GM12878 (cell line): ENCODE measurements around the gene SSBP4. TPM values are rescaled to one million over a fixed set of nuclear protein-coding genes. Genes with fewer than 3 reads are reported as not detected.

Experiments used
- BCLAF1 ChIP-seq: fragments of 450-650 bp; IDR thresholded peaks from 2 replicates; pipeline ENCODE4 v1.6.1; 2017; ENCODE audit warnings: antibody characterized with exemption, mild to moderate bottlenecking, moderate library complexity
- BRCA1 ChIP-seq: IDR thresholded peaks from 2 replicates; pipeline ENCODE4 v1.6.1; 2011; ENCODE audit warnings: low read depth, low read length, improper control_type of control experiment
- EP300 ChIP-seq, 2 experiments: fragments of 150-350 bp in 1 of 2; IDR thresholded peaks; 2 replicates each; pipeline ENCODE4 v1.6.1; 2011 to 2012; ENCODE audit warnings: low read depth in 2 of 2, low read length in 2 of 2, borderline replicate concordance in 1 of 2, improper control_type of control experiment in 1 of 2, inconsistent platforms in 1 of 2; ENCODE audit not compliant: control insufficient read depth in 1 of 2
- KLF5 ChIP-seq: fragments of 450-650 bp; IDR thresholded peaks from 2 replicates; pipeline ENCODE4 v1.6.1; 2014; ENCODE audit warnings: mild to moderate bottlenecking; ENCODE audit not compliant: partially characterized antibody
- NFYA ChIP-seq: IDR thresholded peaks from 2 replicates; pipeline ENCODE4 v1.6.1; 2011; ENCODE audit warnings: low read depth, mild to moderate bottlenecking, low read length, improper control_type of control experiment, borderline replicate concordance
- NR2F1 ChIP-seq: fragments of 450-650 bp; conservative IDR thresholded peaks from 2 replicates; pipeline ENCODE4 v1.6.1; 2017; ENCODE audit warnings: mild to moderate bottlenecking
- TCF12 ChIP-seq: IDR thresholded peaks from 2 replicates; pipeline ENCODE4 v1.6.1; 2011; ENCODE audit warnings: low read depth, mild to moderate bottlenecking, low read length
- microRNA-seq: library from miRNA; unstranded; fragments of <30 nt; microRNA quantifications from one replicate; pipeline ENCODE4, GENCODE V29; 2018
- polyA plus RNA-seq, 11 experiments: library from polyadenylated mRNA; depleted of rRNA in 4 of 11; unstranded in 6 of 11; stranded (reverse) in 5 of 11; fragments of >200 nt; fragmentation: Nextera tagmentation in 4 of 11; fragmentation: Illumina TruSeq in 1 of 11; extraction: Ambion mirVana in 4 of 11; extraction: Trizol in 1 of 11; gene quantifications; 1 replicate in 1 of 11; 2 replicates in 10 of 11; pipeline versions ENCODE4 v1.2.1 to v1.2.3, GENCODE V29; 2011 to 2016; ENCODE audit warnings: inconsistent platforms in 2 of 11, missing spikeins in 2 of 11, low read depth in 1 of 11
- small RNA-seq: library from RNA; depleted of rRNA; stranded (forward); fragments of <200 nt; gene quantifications from one replicate; pipeline ENCODE3, GENCODE V24; 2014
- total RNA-seq, 4 experiments: library from RNA; depleted of rRNA in 3 of 4; stranded (reverse); fragments of >200 nt in 3 of 4; fragmentation: Illumina TruSeq in 1 of 4; extraction: Trizol in 1 of 4; gene quantifications; 2 replicates each; pipeline versions ENCODE4 v1.2.1 to v1.2.3, GENCODE V29; 2013 to 2021
- TF ChIP-seq, protein P1 (sequence below): IDR thresholded peaks from 2 replicates; pipeline ENCODE4 v1.6.1; 2012; ENCODE audit warnings: low read depth, low read length, improper control_type of control experiment

The SSBP4 gene
- total and polyA plus RNA-seq, 10 of the 15 experiments (the other 5 are each of a cell fraction or from before 2014, with no cell fraction given): 0.37 to 150 (median 38.9) TPM

DNA sequence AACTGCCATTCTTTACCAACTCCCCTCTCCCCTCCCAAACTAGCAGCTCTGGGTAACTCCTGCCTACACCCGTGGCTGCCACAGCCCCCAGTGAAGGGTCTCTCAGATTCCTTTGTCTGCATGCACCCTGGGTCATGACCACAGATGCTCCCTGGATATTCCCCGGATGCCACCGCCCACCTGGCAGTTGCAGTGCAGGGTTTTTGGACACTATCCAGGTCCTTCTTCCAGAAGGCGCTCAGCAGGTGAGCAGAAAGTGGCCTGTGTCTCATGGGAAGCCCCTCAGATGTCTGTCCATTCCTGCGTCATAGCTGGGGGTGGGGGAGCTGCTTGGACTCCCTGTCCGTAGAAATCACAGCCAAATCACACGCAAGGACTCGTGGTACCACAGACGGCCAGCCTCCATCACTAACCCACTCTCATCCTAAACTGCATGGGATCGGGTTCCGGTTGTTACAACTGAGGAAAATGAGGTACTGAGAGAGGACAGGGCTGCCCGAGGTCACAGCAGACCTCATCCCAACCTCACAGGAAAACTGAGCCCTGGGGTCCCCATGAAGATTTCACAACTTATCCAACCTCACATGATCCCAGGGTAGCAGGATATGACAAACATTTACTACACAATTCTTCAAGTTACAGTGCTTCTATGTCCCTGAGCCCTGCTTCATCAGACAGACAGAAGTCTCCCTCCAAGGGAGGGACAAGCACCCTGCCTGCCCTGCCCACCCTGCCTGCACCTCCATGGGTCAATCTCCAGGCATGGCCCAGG lies 64.1 kb downstream of the SSBP4 start (continued):
- no peak for TF ChIP-seq NR2F1
- no peak for TF ChIP-seq BCLAF1
- no peak for TF ChIP-seq NFYA
- TF ChIP-seq EP300 (IDR thresholded peaks at IDR 0.05; ENCODE audit: borderline replicate concordance in 1 of 2, control insufficient read depth in 1 of 2, low read depth in 2 of 2, low read length in 2 of 2): no peak
- TF ChIP-seq, protein P1, sequence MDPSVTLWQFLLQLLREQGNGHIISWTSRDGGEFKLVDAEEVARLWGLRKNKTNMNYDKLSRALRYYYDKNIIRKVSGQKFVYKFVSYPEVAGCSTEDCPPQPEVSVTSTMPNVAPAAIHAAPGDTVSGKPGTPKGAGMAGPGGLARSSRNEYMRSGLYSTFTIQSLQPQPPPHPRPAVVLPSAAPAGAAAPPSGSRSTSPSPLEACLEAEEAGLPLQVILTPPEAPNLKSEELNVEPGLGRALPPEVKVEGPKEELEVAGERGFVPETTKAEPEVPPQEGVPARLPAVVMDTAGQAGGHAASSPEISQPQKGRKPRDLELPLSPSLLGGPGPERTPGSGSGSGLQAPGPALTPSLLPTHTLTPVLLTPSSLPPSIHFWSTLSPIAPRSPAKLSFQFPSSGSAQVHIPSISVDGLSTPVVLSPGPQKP: no peak
- TF ChIP-seq KLF5: no peak
- no peak for TF ChIP-seq BRCA1
- no peak for TF ChIP-seq TCF12
- TF ChIP-seq, all 136 proteins: peak for 0

Small RNA genes within 50 kb of the gene (microRNA-seq; reads per million reads assigned to microRNA genes)
- not detected for gene MIR3189

Small RNA genes within 50 kb of the gene (small RNA-seq; reads per million reads assigned to genes)
- gene MIR3189: not detected

Other genes starting within 250 kb of the SSBP4 start
Only the 7 nearest of the 19 such genes appear.
- 430 and 457 TPM in 2 replicates for gene LSM4, start 96.3 kb upstream of the SSBP4 start, total RNA-seq (2014; rRNA removed)
- 163 and 186 TPM in 2 replicates for gene LSM4, start 96.3 kb upstream of the SSBP4 start, total RNA-seq (2014; rRNA removed; fragmentation: Illumina TruSeq; extraction: Trizol)
- gene LSM4, start 96.3 kb upstream of the SSBP4 start, total RNA-seq (2021): 248 and 251 TPM in 2 replicates
- gene LSM4, start 96.3 kb upstream of the SSBP4 start, polyA plus RNA-seq (2011; rRNA removed): 95.6 and 140 TPM in 2 replicates
- 59.2 and 86.6 TPM in 2 replicates for gene LSM4, start 96.3 kb upstream of the SSBP4 start, polyA plus RNA-seq (2014; fragmentation: Illumina TruSeq; extraction: Trizol)
- gene LSM4, start 96.3 kb upstream of the SSBP4 start, polyA plus RNA-seq (2014; fragmentation: Nextera tagmentation; extraction: Ambion mirVana): 10 to 100 TPM; 12.6 to 38.2 TPM
- gene LSM4, start 96.3 kb upstream of the SSBP4 start, polyA plus RNA-seq (2014; rRNA removed): 439 and 477 TPM in 2 replicates
- gene LSM4, start 96.3 kb upstream of the SSBP4 start, polyA plus RNA-seq (2016; fragmentation: Nextera tagmentation; extraction: Ambion mirVana): 100 to 1,000 TPM; 628 to 652 TPM
- 14.6 and 15.5 TPM in 2 replicates for gene PGPEP1, start 78.8 kb upstream of the SSBP4 start, total RNA-seq (2014; rRNA removed)
- gene PGPEP1, start 78.8 kb upstream of the SSBP4 start, total RNA-seq (2014; rRNA removed; fragmentation: Illumina TruSeq; extraction: Trizol): 22.8 and 25.1 TPM in 2 replicates
- gene PGPEP1, start 78.8 kb upstream of the SSBP4 start, total RNA-seq (2021): 37.9 and 39.4 TPM in 2 replicates
- gene PGPEP1, start 78.8 kb upstream of the SSBP4 start, polyA plus RNA-seq (2011; rRNA removed): 21.4 and 33.7 TPM in 2 replicates
- gene PGPEP1, start 78.8 kb upstream of the SSBP4 start, polyA plus RNA-seq (2014; fragmentation: Illumina TruSeq; extraction: Trizol): 11.3 and 14.4 TPM in 2 replicates
- gene PGPEP1, start 78.8 kb upstream of the SSBP4 start, polyA plus RNA-seq (2014; fragmentation: Nextera tagmentation; extraction: Ambion mirVana): 10 to 100 TPM; 13.8 to 13.9 TPM
- 18.2 and 20.7 TPM in 2 replicates for gene PGPEP1, start 78.8 kb upstream of the SSBP4 start, polyA plus RNA-seq (2014; rRNA removed)
- 10 to 100 TPM; 15.9 to 20.5 TPM for gene PGPEP1, start 78.8 kb upstream of the SSBP4 start, polyA plus RNA-seq (2016; fragmentation: Nextera tagmentation; extraction: Ambion mirVana)
- 1.4 and 1.8 TPM in 2 replicates for gene GDF15, start 33.2 kb upstream of the SSBP4 start, total RNA-seq (2014; rRNA removed)
- 0.31 and 0.60 TPM in 2 replicates for gene GDF15, start 33.2 kb upstream of the SSBP4 start, total RNA-seq (2014; rRNA removed; fragmentation: Illumina TruSeq; extraction: Trizol)
- gene GDF15, start 33.2 kb upstream of the SSBP4 start, total RNA-seq (2021): 1.6 and 2.2 TPM in 2 replicates
- 0.22 and 0.46 TPM in 2 replicates for gene GDF15, start 33.2 kb upstream of the SSBP4 start, polyA plus RNA-seq (2011; rRNA removed)
- gene GDF15, start 33.2 kb upstream of the SSBP4 start, polyA plus RNA-seq (2014; fragmentation: Illumina TruSeq; extraction: Trizol): 0.29 and 0.92 TPM in 2 replicates
- under 1 TPM in 1 of 2 experiments, not detected in 1; 0.11 TPM for gene GDF15, start 33.2 kb upstream of the SSBP4 start, polyA plus RNA-seq (2014; fragmentation: Nextera tagmentation; extraction: Ambion mirVana)
- gene GDF15, start 33.2 kb upstream of the SSBP4 start, polyA plus RNA-seq (2014; rRNA removed): 1.4 and 1.6 TPM in 2 replicates
- gene GDF15, start 33.2 kb upstream of the SSBP4 start, polyA plus RNA-seq (2016; fragmentation: Nextera tagmentation; extraction: Ambion mirVana): 1 to 10 TPM; 2.8 to 3.6 TPM
- gene LRRC25, start 21.8 kb upstream of the SSBP4 start, total RNA-seq (2014; rRNA removed): 2.5 and 2.9 TPM in 2 replicates
- gene LRRC25, start 21.8 kb upstream of the SSBP4 start, total RNA-seq (2014; rRNA removed; fragmentation: Illumina TruSeq; extraction: Trizol): 1.1 TPM in 2 replicates
- gene LRRC25, start 21.8 kb upstream of the SSBP4 start, total RNA-seq (2021): 2.7 TPM in 2 replicates
- 0.19 and 0.38 TPM in 2 replicates for gene LRRC25, start 21.8 kb upstream of the SSBP4 start, polyA plus RNA-seq (2011; rRNA removed)
- gene LRRC25, start 21.8 kb upstream of the SSBP4 start, polyA plus RNA-seq (2014; fragmentation: Illumina TruSeq; extraction: Trizol): 1.00 and 1.3 TPM in 2 replicates
- gene LRRC25, start 21.8 kb upstream of the SSBP4 start, polyA plus RNA-seq (2014; fragmentation: Nextera tagmentation; extraction: Ambion mirVana): under 1 TPM; 0.50 to 0.53 TPM
- gene LRRC25, start 21.8 kb upstream of the SSBP4 start, polyA plus RNA-seq (2014; rRNA removed): 2.1 and 2.7 TPM in 2 replicates
- gene LRRC25, start 21.8 kb upstream of the SSBP4 start, polyA plus RNA-seq (2016; fragmentation: Nextera tagmentation; extraction: Ambion mirVana): 1 to 10 TPM; 1.2 to 1.6 TPM
- gene ISYNA1, start 18.7 kb downstream of the SSBP4 start, total RNA-seq (2014; rRNA removed): 9.9 and 12.3 TPM in 2 replicates
- gene ISYNA1, start 18.7 kb downstream of the SSBP4 start, total RNA-seq (2014; rRNA removed; fragmentation: Illumina TruSeq; extraction: Trizol): 4.9 and 5.3 TPM in 2 replicates
- gene ISYNA1, start 18.7 kb downstream of the SSBP4 start, total RNA-seq (2021): 37.0 and 38.8 TPM in 2 replicates
- gene ISYNA1, start 18.7 kb downstream of the SSBP4 start, polyA plus RNA-seq (2011; rRNA removed): 0.78 and 1.9 TPM in 2 replicates
- gene ISYNA1, start 18.7 kb downstream of the SSBP4 start, polyA plus RNA-seq (2014; fragmentation: Illumina TruSeq; extraction: Trizol): 2.5 and 3.8 TPM in 2 replicates
- gene ISYNA1, start 18.7 kb downstream of the SSBP4 start, polyA plus RNA-seq (2014; fragmentation: Nextera tagmentation; extraction: Ambion mirVana): 1 to 10 TPM; 2.8 to 6.3 TPM
- 33.0 and 37.8 TPM in 2 replicates for gene ISYNA1, start 18.7 kb downstream of the SSBP4 start, polyA plus RNA-seq (2014; rRNA removed)
- 10 to 100 TPM; 12.0 to 12.5 TPM for gene ISYNA1, start 18.7 kb downstream of the SSBP4 start, polyA plus RNA-seq (2016; fragmentation: Nextera tagmentation; extraction: Ambion mirVana)
- 11.7 and 13.1 TPM in 2 replicates for gene ELL, start 102.7 kb downstream of the SSBP4 start, total RNA-seq (2014; rRNA removed)
- gene ELL, start 102.7 kb downstream of the SSBP4 start, total RNA-seq (2014; rRNA removed; fragmentation: Illumina TruSeq; extraction: Trizol): 3.8 and 5.1 TPM in 2 replicates
- gene ELL, start 102.7 kb downstream of the SSBP4 start, total RNA-seq (2021): 19.7 and 25.0 TPM in 2 replicates
- gene ELL, start 102.7 kb downstream of the SSBP4 start, polyA plus RNA-seq (2011; rRNA removed): 2.4 and 4.6 TPM in 2 replicates
- gene ELL, start 102.7 kb downstream of the SSBP4 start, polyA plus RNA-seq (2014; fragmentation: Illumina TruSeq; extraction: Trizol): 0.87 and 3.6 TPM in 2 replicates
- under 1 TPM; 0.91 to 0.98 TPM for gene ELL, start 102.7 kb downstream of the SSBP4 start, polyA plus RNA-seq (2014; fragmentation: Nextera tagmentation; extraction: Ambion mirVana)
- 13.8 and 16.8 TPM in 2 replicates for gene ELL, start 102.7 kb downstream of the SSBP4 start, polyA plus RNA-seq (2014; rRNA removed)
- gene ELL, start 102.7 kb downstream of the SSBP4 start, polyA plus RNA-seq (2016; fragmentation: Nextera tagmentation; extraction: Ambion mirVana): 10 to 100 TPM; 21.2 to 21.6 TPM
- 157 and 192 TPM in 2 replicates for gene FKBP8, start 124.2 kb downstream of the SSBP4 start, total RNA-seq (2014; rRNA removed)
- 59.8 and 66.4 TPM in 2 replicates for gene FKBP8, start 124.2 kb downstream of the SSBP4 start, total RNA-seq (2014; rRNA removed; fragmentation: Illumina TruSeq; extraction: Trizol)
- gene FKBP8, start 124.2 kb downstream of the SSBP4 start, total RNA-seq (2021): 204 and 205 TPM in 2 replicates
- gene FKBP8, start 124.2 kb downstream of the SSBP4 start, polyA plus RNA-seq (2011; rRNA removed): 62.3 and 116 TPM in 2 replicates
- 4.2 and 39.7 TPM in 2 replicates for gene FKBP8, start 124.2 kb downstream of the SSBP4 start, polyA plus RNA-seq (2014; fragmentation: Illumina TruSeq; extraction: Trizol)
- 1 to 10 TPM in 1 of 2 experiments, under 1 TPM in 1; 0.13 to 1.1 TPM for gene FKBP8, start 124.2 kb downstream of the SSBP4 start, polyA plus RNA-seq (2014; fragmentation: Nextera tagmentation; extraction: Ambion mirVana)
- gene FKBP8, start 124.2 kb downstream of the SSBP4 start, polyA plus RNA-seq (2014; rRNA removed): 143 and 172 TPM in 2 replicates
- 100 to 1,000 TPM in 1 of 2 experiments, 10 to 100 TPM in 1; 90.1 to 101 TPM for gene FKBP8, start 124.2 kb downstream of the SSBP4 start, polyA plus RNA-seq (2016; fragmentation: Nextera tagmentation; extraction: Ambion mirVana)